Measurements from ENCODE around the gene TRIM14. TPM values are rescaled to one million over a fixed set of nuclear protein-coding genes. Genes with fewer than 3 reads are reported as not detected.
A peak's percentile ranks its signal among the peaks of the same experiment; 100 is the strongest.

TRIM14 gene
- total and polyA plus RNA-seq, 10 of the 15 experiments (the other 5 are each of a cell fraction or from before 2014, with no cell fraction given): 8.6 to 53.3 (median 35.7) TPM

GRCh38 chr9:98045234-98046179, 73.5 kb downstream of the TRIM14 start:
- 0% methylated on average over 6 of the region's 6 CpGs for WGBS (ENCODE audit: insufficient coverage, insufficient replicate concordance, low lambda C conversion rate, missing lambda C conversion rate)
- ChIA-PET POLR2A (interaction anchor here (0.6 to 2.3 kb wide), 9 partner anchors 8 to 211 kb away, joined by 3 to 16 read pairs (median 4); partner anchors contain the start of gene NANS), CTCF (interaction anchor here (0.9 to 4.5 kb wide), 9 partner anchors 8 to 123 kb away, joined by 3 to 29 read pairs (median 5); partner anchors contain the start of genes NANS and TRMO), RAD21 (ENCODE audit: unreplicated experiment) (interaction anchor here (0.8 to 1.3 kb wide), 4 partner anchors 11 to 218 kb away, joined by 3 to 9 read pairs (median 3); partner anchors contain the start of gene NANS), SMC1A (ENCODE audit: uncharacterized antibody, unreplicated experiment) (interaction anchor here (0.8 to 1.8 kb wide), 11 partner anchors 8 to 211 kb away, joined by 3 to 11 read pairs (median 5); partner anchors contain the start of genes ANP32B, NANS and TRIM14)
- DNase-seq (ENCODE audit: low read depth, low spot score) (peak; percentile 84), FAIRE-seq (peak; percentile 57), ATAC-seq (peak; percentile 93)
- BruUV-seq (replicated peaks): TSS peak; percentile 94
- in situ Hi-C loops (cut with MboI) (no loop called here), intact Hi-C loops (cut with micrococcal nuclease; ENCODE audit: unreplicated experiment) (no loop called here)
- Histone ChIP-seq H3K79me2 (ENCODE audit: control insufficient read depth, insufficient read depth, low read length) (peaks cover 48% of the 10 kb centered on the region), H3K36me3 (ENCODE audit: control insufficient read depth in 2 of 2, insufficient read depth in 2 of 2, low read length in 1 of 2) (no peaks in the 10 kb centered on the region), H3K4me2 (ENCODE audit: control insufficient read depth, insufficient read depth) (peak overlapping the region; percentile 68), H4K20me1 (ENCODE audit: control insufficient read depth, insufficient read depth) (no peaks in the 10 kb centered on the region), H3K9ac (ENCODE audit: control insufficient read depth, insufficient read depth, low read length) (peak overlapping the region; percentile 77), H3K27me3 (replicated peaks in 1 of 2; ENCODE audit: control insufficient read depth in 2 of 2, insufficient read depth in 2 of 2, low read length in 1 of 2) (no peaks in the 10 kb centered on the region), H3K4me3 (peak overlapping the region; percentile 58), H3K4me1 (ENCODE audit: control insufficient read depth, insufficient read depth, low read length) (peaks cover 11% of the 10 kb centered on the region; the same call in 1 of the 2 replicates), H3K27ac (ENCODE audit: control insufficient read depth, insufficient read depth) (peak overlapping the region; percentile 88), H2AFZ (ENCODE audit: control insufficient read depth, low read depth, low read length) (peak overlapping the region; percentile 76), H3K9me3 (replicated peaks; ENCODE audit: control insufficient read depth, insufficient read depth, low read length) (peaks cover 5% of the 10 kb centered on the region; the same call in 2 of the 3 replicates)
- peak; percentile 91 for TF ChIP-seq PKNOX1 (IDR thresholded peaks at IDR 0.05)
- no peak for TF ChIP-seq NR2F1 (conservative IDR thresholded peaks at IDR 0.05)
- TF ChIP-seq IRF3 (IDR thresholded peaks at IDR 0.05): no peak
- TF ChIP-seq EZH2 (IDR thresholded peaks at IDR 0.05; ENCODE audit: borderline replicate concordance, control insufficient read depth, low read depth, low read length): no peak
- TF ChIP-seq YBX1 (IDR thresholded peaks at IDR 0.05): no peak
- peak; percentile 7; the same call in 1 of the 2 replicates for TF ChIP-seq YY1 (IDR thresholded peaks at IDR 0.05; ENCODE audit: low read depth, low read length)
- peak; percentile 88 for TF ChIP-seq POLR2AphosphoS5 (IDR thresholded peaks at IDR 0.05; ENCODE audit: low read length)
- no peak for TF ChIP-seq REST (IDR thresholded peaks at IDR 0.05; ENCODE audit: low read depth, low read length)
- TF ChIP-seq ZNF207 (IDR thresholded peaks at IDR 0.05; ENCODE audit: borderline replicate concordance): no peak
- TF ChIP-seq BCL11A (IDR thresholded peaks at IDR 0.05; ENCODE audit: low read depth, low read length): no peak
- TF ChIP-seq ZNF687 (IDR thresholded peaks at IDR 0.05): peak; percentile 97
- TF ChIP-seq ZNF217 (IDR thresholded peaks at IDR 0.05): no peak
